ENCODE measurements around the gene DSTYK. TPM values are rescaled to one million over a fixed set of nuclear protein-coding genes. Genes with fewer than 3 reads are reported as not detected.

DSTYK gene
- total RNA-seq, result 11.2 and 12.5 TPM in 2 replicates

GRCh38 chr1:205211169-205211838, at the start of gene DSTYK:
TSS of gene DSTYK (minus strand) at chr1:205211702. CDS start at chr1:205211535, 167 bp downstream.

GRCh38 chr1:205227584-205228013, 16.1 kb upstream of the DSTYK start, which contains the start of gene TMCC2:
TSS of gene TMCC2 (plus strand) at chr1:205227946. CDS start at chr1:205228565, 619 bp downstream.

GRCh38 chr1:205121660-205122488, 89.6 kb downstream of the DSTYK start, which contains the start of gene RBBP5:
TSS of gene RBBP5 (minus strand) at chr1:205121978. CDS start at chr1:205121873, 105 bp downstream.

Other genes starting within 250 kb of the DSTYK start
- not detected in 2 replicates for gene CNTN2, start 168.5 kb downstream of the DSTYK start, total RNA-seq
- 1.3 and 1.7 TPM in 2 replicates for gene TMEM81, start 127.2 kb downstream of the DSTYK start, total RNA-seq
- gene RBBP5, start 89.7 kb downstream of the DSTYK start, total RNA-seq, result 14.7 and 20.6 TPM in 2 replicates
- 3.9 and 5.7 TPM in 2 replicates for gene TMCC2, start 16.2 kb upstream of the DSTYK start, total RNA-seq
- gene NUAK2, start 110.0 kb upstream of the DSTYK start, total RNA-seq, result 5.5 and 9.7 TPM in 2 replicates
- not detected in 2 replicates for gene KLHDC8A, start 145.2 kb upstream of the DSTYK start, total RNA-seq
- not detected in 2 replicates for gene LEMD1, start 210.4 kb upstream of the DSTYK start, total RNA-seq
- gene BLACAT1, start 244.3 kb upstream of the DSTYK start, total RNA-seq, result not detected in 2 replicates